Esophagus squamous epithelium (tissue), 5 donors: ENCODE measurements around the gene KLHL14. TPM values are rescaled to one million over a fixed set of nuclear protein-coding genes. Genes with fewer than 3 reads are reported as not detected.
"Not testable (repeated sequence)": the region's sequence is repeated elsewhere in the genome, so short reads cannot be mapped to it uniquely, and the experiment has no call there.

ENCODE experiments used
- DNase-seq: peaks from one replicate; lab custom pipeline; 2025; lab: John Stamatoyannopoulos, UW
- H3K27ac ChIP-seq, 4 donors: fragments of 200-600 bp; sonication (generic); one replicate each; pipeline ENCODE4 v1.5.1; 2016 to 2019; ENCODE audit warnings: mild to moderate bottlenecking in 1 of 4
- H3K27me3 ChIP-seq, 4 donors: fragments of 200-600 bp; sonication (generic); 1 replicate in 3 of 4; 2 replicates in 1 of 4; pipeline versions ENCODE4 v1.5.1 to v1.6.0; 2017 to 2021; ENCODE audit warnings: antibody characterized with exemption in 1 of 4
- H3K36me3 ChIP-seq, 3 donors: fragments of 200-600 bp; sonication (generic); one replicate each; pipeline ENCODE4 v1.5.1; 2016 to 2019
- H3K4me1 ChIP-seq, 3 donors: fragments of 200-600 bp; sonication (generic); one replicate each; pipeline ENCODE4 v1.5.1; 2017 to 2019
- H3K4me3 ChIP-seq, 4 donors: fragments of 200-600 bp; sonication (generic); 1 replicate in 3 of 4; 2 replicates in 1 of 4; pipeline ENCODE4 v1.5.1; 2016 to 2019; ENCODE audit warnings: mild to moderate bottlenecking in 2 of 4, moderate library complexity in 1 of 4
- H3K9me3 ChIP-seq, 3 donors: fragments of 200-600 bp; sonication (generic); one replicate each; pipeline ENCODE4 v1.5.1; 2016 to 2019
- CTCF ChIP-seq, 6 experiments: fragments of 450-650 bp in 4 of 6; fragments of 200-600 bp in 2 of 6; sonication (generic) in 2 of 6; IDR thresholded peaks; one replicate each; pipeline ENCODE4 v1.5.1; 2016 to 2019; ENCODE audit warnings: antibody characterized with exemption in 6 of 6, mild to moderate bottlenecking in 4 of 6, moderate library complexity in 4 of 6
- POLR2A ChIP-seq, 4 donors: fragments of 450-650 bp; IDR thresholded peaks; one replicate each; pipeline ENCODE4 v1.6.1; 2017; ENCODE audit warnings: antibody characterized with exemption in 4 of 4, mild to moderate bottlenecking in 4 of 4, moderate library complexity in 3 of 4
- WGBS, 2 donors: methylation state at CpG; one replicate each; pipeline ENCODE4 v1.1.5; 2018; 5-methylcytosine and 5-hydroxymethylcytosine counted together
- intact Hi-C: fragments of 100-400 bp; cut with DNase I; formaldehyde crosslinking; loops from one replicate; pipeline ENCODE4 v1.15.0; 2022
- total RNA-seq, 4 donors: library from RNA; depleted of rRNA; stranded (reverse); fragments of >200 nt; gene quantifications; one replicate each; pipeline ENCODE4 v1.1.0, GENCODE V29; 2016
- donor health status: DM: yes; HTN: yes; CAD: no.

Gene KLHL14
- total RNA-seq, 4 donors from 2014 or later, result 0.04 to 0.95 (median 0.42) TPM

- intact Hi-C loops, result no loop called here
- no peak for DNase-seq
- no peaks in the 10 kb centered on the region for H3K27me3 ChIP-seq
- H3K9me3 ChIP-seq, result no peaks in the 10 kb centered on the region
- WGBS, 2 donors, result 56 to 83% methylated on average over 3 of the region's 5 CpGs
- H3K27ac ChIP-seq, result no peak overlapping the region
- H3K36me3 ChIP-seq, result no peaks in the 10 kb centered on the region
- H3K4me1 ChIP-seq, result no peaks in the 10 kb centered on the region
- no peak overlapping the region for H3K4me3 ChIP-seq
- TF ChIP-seq CTCF (IDR thresholded peaks at IDR 0.05), result peak in 1 of 6 experiments; percentile 4
- TF ChIP-seq POLR2A (IDR thresholded peaks at IDR 0.05), result no peak
Observed at GRCh38 chr18:32669549-32670165, 103.2 kb downstream of the KLHL14 start.

- H3K36me3 ChIP-seq, result no peaks in the 10 kb centered on the region
- TF ChIP-seq POLR2A (IDR thresholded peaks at IDR 0.05), result no peak
- no peak for TF ChIP-seq CTCF (IDR thresholded peaks at IDR 0.05)
- intact Hi-C loops, result no loop called here
- no peaks in the 10 kb centered on the region for H3K4me1 ChIP-seq
- H3K9me3 ChIP-seq, result no peaks in the 10 kb centered on the region
- no peak overlapping the region for H3K4me3 ChIP-seq
- no peak overlapping the region for H3K27ac ChIP-seq
- no peak for DNase-seq
- no peaks in the 10 kb centered on the region for H3K27me3 ChIP-seq
- 84 to 89% methylated on average over 1 of the region's 1 CpG for WGBS, 2 donors
Observed at GRCh38 chr18:32668956-32669355, 103.9 kb downstream of the KLHL14 start.

- WGBS, 2 donors, result 23 to 32% methylated on average over 2 of the region's 2 CpGs
- Histone ChIP-seq H3K4me1 (peaks cover 0 to 9% (median 0%) of the 10 kb centered on the region in 3 donors), H3K27me3 (no peaks in the 10 kb centered on the region), H3K36me3 (no peaks in the 10 kb centered on the region), H3K9me3 (no peaks in the 10 kb centered on the region), H3K4me3 (no peak overlapping the region), H3K27ac (no peak overlapping the region)
- TF ChIP-seq CTCF (IDR thresholded peaks at IDR 0.05), result no peak
- TF ChIP-seq POLR2A (IDR thresholded peaks at IDR 0.05), result no peak
- DNase-seq, result no peak
- intact Hi-C loops, result no loop called here
Observed at GRCh38 chr18:32661486-32662299, 111.1 kb downstream of the KLHL14 start.

- H3K9me3 ChIP-seq, H3K4me1 ChIP-seq, DNase-seq, H3K27ac ChIP-seq, H3K36me3 ChIP-seq, H3K27me3 ChIP-seq, intact Hi-C loops, H3K4me3 ChIP-seq: not testable (repeated sequence)
- 85 to 87% methylated on average over 3 of the region's 3 CpGs for WGBS, 2 donors
Observed at GRCh38 chr18:32654507-32654906, 118.3 kb downstream of the KLHL14 start.

GRCh38 chr18:32637659-32638058 is 135.2 kb downstream of the KLHL14 start:
- 95 to 100% methylated on average over 1 of the region's 1 CpG for WGBS, 2 donors
- H3K27me3 ChIP-seq, intact Hi-C loops, DNase-seq, H3K36me3 ChIP-seq, H3K27ac ChIP-seq, H3K4me1 ChIP-seq, H3K9me3 ChIP-seq, H3K4me3 ChIP-seq: not testable (repeated sequence)

- H3K27ac ChIP-seq, result no peak overlapping the region
- 85 to 93% methylated on average over 2 of the region's 2 CpGs for WGBS, 2 donors
- H3K27me3 ChIP-seq, result no peaks in the 10 kb centered on the region
- H3K36me3 ChIP-seq, result no peaks in the 10 kb centered on the region
- no peak for DNase-seq
- intact Hi-C loops, result no loop called here
- H3K4me3 ChIP-seq, result no peak overlapping the region
- TF ChIP-seq CTCF (IDR thresholded peaks at IDR 0.05), result no peak
- no peak for TF ChIP-seq POLR2A (IDR thresholded peaks at IDR 0.05)
- no peaks in the 10 kb centered on the region for H3K4me1 ChIP-seq
- no peaks in the 10 kb centered on the region for H3K9me3 ChIP-seq
Observed at GRCh38 chr18:32637226-32637625, 135.6 kb downstream of the KLHL14 start.
